Choroid plexus epithelial cell (primary cell): Measurements from ENCODE around the gene BLMH.
A peak's percentile ranks its signal among the peaks of the same experiment; 100 is the strongest.

Experiments
- DNase-seq: peaks from one replicate; pipeline ENCODE4 v3.0.0-alpha.2; 2010; ENCODE audit warnings: low read depth
- H3K4me3 ChIP-seq: 2 replicates; pipeline ENCODE4 v1.5.1; 2011; ENCODE audit warnings: low read depth, mild to moderate bottlenecking, control low read depth, low read length, moderate library complexity
- TF ChIP-seq, protein P1 (sequence below): conservative IDR thresholded peaks from 2 replicates; pipeline ENCODE4 v1.5.1; 2011; ENCODE audit warnings: low read depth, mild to moderate bottlenecking, control low read depth, inconsistent platforms, low read length, moderate library complexity

BLMH gene

DNA sequence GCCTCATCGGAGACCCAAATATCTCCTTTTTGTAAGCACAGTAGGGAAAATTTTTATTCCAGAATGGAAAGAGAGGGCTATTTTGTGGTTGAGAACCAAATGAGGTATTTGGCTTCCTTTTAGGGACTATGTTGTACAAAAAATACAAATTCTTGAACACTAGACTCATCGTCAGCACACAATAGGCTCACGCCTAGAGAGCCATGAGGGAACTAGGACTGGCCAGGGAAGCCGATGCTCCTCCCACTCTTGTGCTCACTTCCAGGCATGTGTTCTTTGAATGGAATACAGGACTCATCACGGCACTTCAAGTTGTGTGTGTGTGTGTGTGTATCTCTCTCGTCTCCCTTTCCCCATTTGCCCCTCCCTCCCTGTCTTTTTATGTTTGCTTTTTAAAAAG, 17.8 kb upstream of the BLMH start:
- TF ChIP-seq, protein P1, sequence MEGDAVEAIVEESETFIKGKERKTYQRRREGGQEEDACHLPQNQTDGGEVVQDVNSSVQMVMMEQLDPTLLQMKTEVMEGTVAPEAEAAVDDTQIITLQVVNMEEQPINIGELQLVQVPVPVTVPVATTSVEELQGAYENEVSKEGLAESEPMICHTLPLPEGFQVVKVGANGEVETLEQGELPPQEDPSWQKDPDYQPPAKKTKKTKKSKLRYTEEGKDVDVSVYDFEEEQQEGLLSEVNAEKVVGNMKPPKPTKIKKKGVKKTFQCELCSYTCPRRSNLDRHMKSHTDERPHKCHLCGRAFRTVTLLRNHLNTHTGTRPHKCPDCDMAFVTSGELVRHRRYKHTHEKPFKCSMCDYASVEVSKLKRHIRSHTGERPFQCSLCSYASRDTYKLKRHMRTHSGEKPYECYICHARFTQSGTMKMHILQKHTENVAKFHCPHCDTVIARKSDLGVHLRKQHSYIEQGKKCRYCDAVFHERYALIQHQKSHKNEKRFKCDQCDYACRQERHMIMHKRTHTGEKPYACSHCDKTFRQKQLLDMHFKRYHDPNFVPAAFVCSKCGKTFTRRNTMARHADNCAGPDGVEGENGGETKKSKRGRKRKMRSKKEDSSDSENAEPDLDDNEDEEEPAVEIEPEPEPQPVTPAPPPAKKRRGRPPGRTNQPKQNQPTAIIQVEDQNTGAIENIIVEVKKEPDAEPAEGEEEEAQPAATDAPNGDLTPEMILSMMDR: no peak
- no peak overlapping the region for H3K4me3 ChIP-seq
- no peak for DNase-seq

DNA sequence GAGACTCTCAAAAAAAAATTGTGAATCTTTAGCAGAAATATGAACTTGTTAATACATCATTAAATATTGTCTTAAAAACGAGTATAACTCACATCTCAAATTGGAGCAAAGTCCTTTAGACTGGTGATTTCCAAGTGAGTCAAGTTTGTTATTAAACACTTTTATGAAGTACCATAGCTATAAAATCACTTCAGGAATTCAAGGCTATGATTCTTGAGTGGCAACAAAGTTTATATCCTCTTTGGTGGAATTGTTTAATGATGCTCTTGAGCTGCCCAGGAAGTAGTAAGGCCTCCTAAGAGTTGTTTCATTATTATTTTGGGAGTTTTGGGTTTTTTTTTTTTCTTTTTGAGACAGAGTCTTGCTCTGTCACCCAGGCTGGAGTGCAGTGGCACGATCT, 16.7 kb upstream of the BLMH start:
- no peak overlapping the region for H3K4me3 ChIP-seq
- DNase-seq: no peak
- TF ChIP-seq, protein P1: no peak

DNA sequence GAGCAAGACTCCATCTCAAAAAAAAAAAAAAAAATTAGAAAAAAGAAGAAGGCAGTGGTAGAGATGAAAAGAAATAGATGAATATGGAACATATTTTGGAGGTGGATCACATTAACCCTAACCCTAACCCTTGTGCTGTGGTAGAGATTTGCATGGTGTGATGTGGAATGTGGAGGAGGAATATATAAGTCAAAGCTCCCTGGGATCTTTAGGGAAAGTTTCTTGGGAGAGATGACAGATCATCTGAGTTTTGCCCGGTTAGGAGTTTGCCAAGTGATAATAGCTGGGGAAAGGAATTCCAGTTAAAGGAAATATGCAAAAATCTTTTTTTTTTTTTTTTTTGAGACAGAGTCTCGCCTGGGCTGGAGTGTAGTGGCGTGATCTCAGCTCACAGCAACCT, 13.0 kb upstream of the BLMH start:
- TF ChIP-seq, protein P1: no peak
- DNase-seq: no peak
- no peak overlapping the region for H3K4me3 ChIP-seq

DNA sequence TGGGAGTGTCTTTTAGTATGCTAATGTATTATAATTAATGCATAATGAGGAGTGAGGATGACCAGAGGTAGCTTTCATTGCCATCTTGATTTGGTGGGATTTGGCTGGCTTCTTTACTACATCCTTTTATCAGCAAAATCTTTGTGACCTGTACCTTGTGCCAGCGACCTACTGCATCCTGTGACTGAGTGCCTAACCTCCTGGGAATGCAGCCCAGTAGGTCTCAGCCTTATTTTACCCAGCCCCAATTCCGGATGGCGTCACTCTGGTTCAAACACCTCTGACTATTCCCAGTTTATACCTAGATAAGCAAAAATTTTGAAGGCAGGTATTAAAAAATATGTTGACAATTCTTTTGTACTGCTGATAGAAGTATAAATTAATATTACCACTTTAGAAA, 10.5 kb upstream of the BLMH start:
- DNase-seq: no peak
- H3K4me3 ChIP-seq: no peak overlapping the region
- TF ChIP-seq, protein P1: no peak

DNA sequence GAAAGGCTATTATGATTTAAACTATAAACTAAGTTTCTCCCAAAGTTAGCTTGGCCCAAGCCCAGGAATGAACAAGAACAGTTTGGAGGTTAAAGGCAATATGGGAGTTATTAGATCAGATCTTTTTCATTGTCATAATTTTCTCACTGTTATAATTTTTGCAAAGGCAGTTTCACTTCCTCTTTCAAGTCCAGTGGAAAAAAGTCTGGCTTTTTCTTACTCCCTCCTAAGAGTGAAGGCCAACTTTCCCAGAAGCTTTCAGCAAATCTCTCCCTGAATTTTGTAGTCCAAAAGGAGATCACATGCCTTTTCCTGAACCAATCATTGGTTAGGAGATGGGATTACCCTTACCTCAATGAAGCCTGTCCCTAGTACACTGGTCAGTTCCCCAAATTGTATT, 9.1 kb upstream of the BLMH start:
- TF ChIP-seq, protein P1: no peak
- no peak for DNase-seq
- H3K4me3 ChIP-seq: no peak overlapping the region

DNA sequence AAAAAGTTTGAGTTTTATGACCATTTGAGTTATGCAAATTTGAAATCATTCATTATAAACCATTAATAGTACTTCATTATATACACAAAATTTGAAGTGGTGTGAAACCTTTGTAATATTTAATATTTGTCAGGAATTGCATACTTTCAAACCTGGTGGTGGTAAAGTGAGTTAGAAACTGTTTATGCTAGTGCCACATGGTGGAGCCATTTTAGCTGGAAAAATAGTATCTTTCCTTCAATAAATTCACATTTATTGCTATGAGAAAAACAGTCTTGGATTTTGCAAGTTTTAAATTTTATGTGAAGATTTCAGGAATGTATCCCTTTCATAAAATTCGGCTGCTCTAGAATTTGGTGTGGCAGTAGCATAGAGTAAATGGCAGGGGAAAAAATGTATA, 7.3 kb upstream of the BLMH start:
- TF ChIP-seq, protein P1: peak; percentile 57
- no peak overlapping the region for H3K4me3 ChIP-seq
- DNase-seq: peak; percentile 63

DNA sequence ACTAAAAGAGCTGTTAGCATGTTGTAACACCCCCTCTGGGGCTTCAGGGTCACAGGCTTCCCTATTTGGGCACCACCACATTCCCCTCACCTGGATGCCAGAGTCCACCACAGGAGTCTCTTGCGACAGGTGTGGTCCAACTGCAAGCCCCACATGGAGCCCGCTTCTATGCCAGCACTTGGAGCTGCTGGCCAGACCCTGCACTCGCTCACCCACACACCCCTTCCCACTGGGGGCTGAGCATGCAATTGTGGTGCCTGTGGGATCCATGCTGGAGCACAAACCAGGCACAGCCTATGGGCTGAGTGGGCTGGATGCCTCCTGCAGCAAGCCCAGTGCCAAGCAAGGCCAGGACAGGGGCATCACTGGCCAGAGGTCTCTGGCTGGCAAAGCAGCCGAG, 6.0 kb upstream of the BLMH start:
- H3K4me3 ChIP-seq: no peak overlapping the region
- TF ChIP-seq, protein P1: no peak
- DNase-seq: no peak
